ENCODE measurements around the gene POP4.
A peak's percentile ranks its signal among the peaks of the same experiment; 100 is the strongest.

The POP4 gene

GRCh38 chr19:29576761-29577648 is 29.1 kb upstream of the POP4 start:
- no peak for DNase-seq

GRCh38 chr19:29577649-29577963 is 28.5 kb upstream of the POP4 start:
- no peak for DNase-seq

- DNase-seq: no peak
Observed at GRCh38 chr19:29578349-29578748, 27.7 kb upstream of the POP4 start.

GRCh38 chr19:29579308-29579910 is 26.7 kb upstream of the POP4 start:
- no peak for DNase-seq

- no peak for DNase-seq
Observed at GRCh38 chr19:29581398-29581797, 24.7 kb upstream of the POP4 start.

GRCh38 chr19:29583196-29583999 is 22.7 kb upstream of the POP4 start:
- DNase-seq: no peak

GRCh38 chr19:29586401-29586800 is 19.7 kb upstream of the POP4 start:
- no peak for DNase-seq

- DNase-seq: no peak
Observed at GRCh38 chr19:29587059-29587458, 19.0 kb upstream of the POP4 start.

GRCh38 chr19:29587518-29587986 is 18.5 kb upstream of the POP4 start:
- no peak for DNase-seq

- no peak for DNase-seq
Observed at GRCh38 chr19:29588095-29588494, 18.0 kb upstream of the POP4 start.

GRCh38 chr19:29590278-29590677 is 15.8 kb upstream of the POP4 start:
- DNase-seq: peak in 1 of 3 experiments; percentile 34

- no peak for DNase-seq
Observed at GRCh38 chr19:29591670-29592069, 14.4 kb upstream of the POP4 start.

- DNase-seq: peak in 1 of 3 experiments; percentile 22
Observed at GRCh38 chr19:29593869-29594268, 12.2 kb upstream of the POP4 start.

GRCh38 chr19:29596080-29596727 is 9.9 kb upstream of the POP4 start:
- DNase-seq: peak; percentile 33 to 95 (median 58)

GRCh38 chr19:29596885-29597525 is 9.1 kb upstream of the POP4 start:
- DNase-seq: peak; percentile 31 to 92 (median 79)

- no peak for DNase-seq
Observed at GRCh38 chr19:29598036-29598435, 8.0 kb upstream of the POP4 start.

- DNase-seq: no peak
Observed at GRCh38 chr19:29598496-29598895, 7.6 kb upstream of the POP4 start.

- no peak for DNase-seq
Observed at GRCh38 chr19:29603308-29603707, 2.8 kb upstream of the POP4 start.

GRCh38 chr19:29606420-29606747 is 301 bp downstream of the POP4 start:
- no peak for DNase-seq

GRCh38 chr19:29609636-29610035 is 3.6 kb downstream of the POP4 start:
- no peak for DNase-seq

GRCh38 chr19:29610213-29610573 is 4.1 kb downstream of the POP4 start:
- no peak for DNase-seq

GRCh38 chr19:29610574-29611271 is 4.6 kb downstream of the POP4 start:
- peak; percentile 46 to 74 (median 59) for DNase-seq
